ENCODE results near the gene GMEB2.
A peak's percentile ranks its signal among the peaks of the same experiment; 100 is the strongest.
"Not testable (repeated sequence)": the region's sequence is repeated elsewhere in the genome, so short reads cannot be mapped to it uniquely, and the experiment has no call there.

Gene GMEB2

DNA sequence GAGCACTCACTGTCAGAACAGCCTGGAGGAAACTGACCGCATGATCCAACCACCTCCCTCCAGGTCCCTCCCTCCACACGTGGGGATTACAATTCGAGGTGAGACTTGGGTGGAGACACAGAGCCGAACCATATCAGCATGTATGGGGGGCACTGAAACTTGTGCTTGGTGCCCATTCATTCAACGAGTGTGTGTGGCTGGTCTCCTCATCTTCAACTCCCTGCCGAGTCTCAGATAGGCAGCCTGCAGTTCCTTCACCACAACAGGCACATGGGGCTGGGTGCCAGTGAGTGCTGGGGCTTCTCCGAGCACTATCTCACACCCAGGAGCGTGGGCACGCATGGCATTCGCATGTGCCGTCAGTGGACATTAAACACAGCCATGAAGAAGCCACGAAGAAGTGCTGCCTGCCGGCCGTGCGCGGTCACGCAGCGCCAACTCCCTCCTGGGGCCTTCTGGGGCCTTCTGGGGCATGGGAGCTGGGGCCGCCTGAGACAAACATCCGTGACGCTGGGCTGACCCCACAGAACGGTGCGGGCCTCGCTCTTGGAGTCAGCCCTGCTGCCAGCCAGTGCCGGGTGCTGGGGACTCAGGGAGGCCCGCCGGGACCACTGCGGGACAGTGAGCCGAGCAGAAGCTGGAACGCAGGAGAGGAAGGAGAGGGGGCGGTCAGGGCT is 30.5 kb upstream of the GMEB2 start:
- DNase-seq: no peak

DNA sequence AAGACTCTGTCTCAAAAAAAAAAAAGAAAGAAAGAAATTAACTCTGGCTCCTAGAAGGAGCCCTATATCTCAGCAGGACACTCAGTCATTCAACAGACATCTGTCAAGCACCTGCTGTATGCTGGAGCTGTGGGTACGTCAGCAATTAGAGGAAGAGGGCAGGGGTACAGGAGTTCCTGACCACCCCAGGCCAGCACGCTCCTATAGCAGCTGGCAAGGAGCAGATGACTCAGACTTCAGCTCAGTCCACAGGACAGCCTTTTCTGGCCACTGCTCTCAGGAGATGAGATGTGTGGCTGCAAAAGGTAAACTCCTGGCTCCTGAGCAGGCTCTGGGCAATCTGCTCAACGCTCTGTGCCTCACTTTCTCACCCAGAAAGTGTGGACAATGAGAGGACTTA is 29.6 kb upstream of the GMEB2 start:
- no peak for DNase-seq

DNA sequence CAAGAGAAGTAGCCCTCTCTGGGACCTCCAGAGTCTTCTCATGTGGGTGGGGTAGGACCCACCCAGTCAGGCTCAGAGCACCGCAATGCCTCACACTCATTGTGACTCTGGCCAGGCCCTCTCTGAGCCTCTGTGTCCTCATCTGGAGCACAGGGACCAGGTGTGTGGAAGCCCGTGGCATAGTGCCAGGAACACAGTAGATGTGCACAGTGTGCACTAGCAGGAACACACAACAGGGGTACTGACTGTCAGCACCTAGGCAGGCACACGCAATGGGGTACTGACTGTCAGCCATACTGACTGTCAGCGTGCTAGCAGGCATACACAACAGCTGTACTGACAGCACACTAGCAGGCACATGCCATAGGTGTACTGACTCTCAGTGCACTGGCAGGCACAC is 28.3 kb upstream of the GMEB2 start:
- no peak for DNase-seq

DNA sequence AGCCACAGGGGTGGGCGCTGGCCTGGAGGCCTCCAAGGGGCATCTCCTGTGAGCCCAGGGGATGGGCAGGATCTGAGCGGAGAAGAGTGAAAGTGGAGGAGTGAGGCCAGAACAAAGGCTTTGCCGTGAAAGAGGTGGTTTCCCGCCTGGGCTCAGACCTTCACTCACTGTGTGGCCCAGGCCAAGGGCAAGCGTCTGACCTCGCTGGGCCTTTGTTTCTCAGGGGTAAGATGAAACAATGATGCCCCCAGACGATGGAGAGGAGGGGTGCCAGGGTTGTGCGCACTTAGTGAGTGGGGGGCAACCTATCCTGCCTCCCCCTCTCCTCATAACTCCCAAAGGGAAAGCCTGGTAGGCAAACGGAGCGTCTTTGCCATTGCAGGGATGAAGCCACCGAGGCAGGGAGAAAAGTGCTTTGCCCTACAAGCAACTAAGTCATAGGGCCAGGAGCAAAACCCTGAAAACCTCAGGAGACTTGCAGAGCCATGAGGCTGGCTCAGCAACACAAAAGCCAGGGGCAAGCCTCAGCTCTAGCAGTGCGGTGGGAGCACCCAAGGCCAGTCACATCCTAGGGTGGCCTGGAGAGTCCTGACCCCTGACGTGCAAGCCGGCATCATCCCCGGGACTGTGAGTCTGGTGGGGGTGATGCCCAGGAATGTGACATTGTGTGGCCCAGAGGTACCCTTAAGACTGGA is 27.2 kb upstream of the GMEB2 start:
- no peak for DNase-seq

DNA sequence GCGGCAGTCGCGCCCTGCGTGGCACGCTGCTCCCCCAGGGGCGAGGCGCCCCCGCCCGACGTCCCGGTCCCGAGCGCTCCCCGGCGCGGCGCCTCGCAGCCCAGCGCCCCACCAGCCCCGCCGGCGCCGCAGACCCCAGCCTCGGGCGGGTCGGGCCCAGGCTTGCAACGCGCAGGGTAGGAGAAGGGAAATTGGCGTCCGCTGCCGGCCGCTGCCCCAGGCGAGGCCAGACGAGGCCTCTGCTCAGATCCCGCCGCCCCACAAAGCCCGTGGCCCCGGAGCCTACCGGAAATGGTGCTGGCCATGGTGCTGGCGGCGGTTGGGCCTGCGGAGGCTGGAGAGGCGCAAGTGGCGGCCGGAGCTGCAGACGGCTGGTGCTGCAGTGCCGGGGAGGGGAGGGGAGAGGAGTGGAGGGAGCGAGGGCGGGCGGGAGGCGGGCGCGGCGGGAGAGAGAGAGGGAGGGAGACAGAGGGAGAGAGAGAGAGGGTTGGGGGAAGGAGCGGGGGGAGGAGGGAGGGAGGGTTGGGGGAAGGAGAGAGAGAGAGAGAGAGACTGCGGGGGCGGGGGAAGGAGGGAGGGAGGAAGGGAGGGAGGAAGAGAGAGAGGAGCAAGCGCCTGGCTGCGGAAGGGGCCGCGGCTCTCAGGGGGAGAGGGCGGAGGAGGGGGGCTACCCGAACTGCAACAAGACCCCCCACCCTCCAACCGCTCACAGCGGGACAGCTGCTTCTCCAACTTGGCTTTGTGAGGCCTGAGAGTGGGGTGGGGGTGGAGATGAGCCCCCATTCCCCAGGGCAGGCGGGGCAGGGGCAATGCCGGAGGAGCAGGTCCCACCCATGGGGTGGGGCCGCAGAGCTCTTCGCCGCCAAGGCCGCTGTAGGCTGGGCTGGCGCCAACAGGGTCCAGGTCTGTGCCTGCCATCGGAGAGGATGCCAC is 26.4 kb upstream of the GMEB2 start, which contains the start of gene STMN3:
TSS of gene STMN3 (minus strand) at position 384 of the 933 bp plus-strand sequence. CDS start at position 305, 79 bp downstream.
- DNase-seq: peak; percentile 78

DNA sequence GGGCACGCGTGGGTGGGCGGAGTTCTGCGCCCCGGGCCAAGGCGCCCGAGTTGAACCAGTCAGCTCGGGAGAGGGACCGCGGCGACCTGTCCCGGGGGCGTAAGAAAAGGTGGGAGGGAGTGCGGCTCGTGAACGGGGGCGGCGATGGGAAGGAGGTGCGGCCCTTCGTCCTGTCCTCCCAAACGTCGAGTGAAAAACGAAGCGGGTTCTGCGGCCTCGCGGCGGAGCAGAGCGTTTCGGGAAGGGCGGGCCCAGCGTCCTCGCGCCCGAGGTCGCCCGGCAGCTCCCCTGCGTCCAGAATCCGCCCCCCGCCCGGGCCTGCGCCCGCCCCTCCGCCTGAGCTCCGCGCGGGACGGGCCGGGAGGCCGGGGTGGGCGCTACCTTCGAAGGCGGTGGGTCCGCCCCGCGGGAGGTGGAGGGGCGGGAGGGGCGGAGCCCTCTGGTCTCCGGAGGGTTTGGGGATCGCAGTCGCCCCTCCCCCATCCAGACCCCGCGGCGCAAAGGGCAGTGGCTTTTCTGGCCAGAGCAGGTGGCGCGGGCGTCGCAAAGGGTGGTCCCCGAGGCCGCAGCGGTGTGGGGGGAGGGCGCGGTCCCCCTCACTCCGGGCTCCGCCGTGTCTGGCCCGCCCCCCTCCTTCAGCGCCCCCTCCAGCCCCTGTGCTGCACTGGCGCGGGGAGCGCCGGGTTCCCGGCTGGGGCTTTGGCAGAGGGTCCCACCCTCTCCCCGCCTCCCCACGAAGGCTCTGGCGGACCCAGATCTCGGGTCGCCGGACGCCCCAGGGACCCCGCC is 25.5 kb upstream of the GMEB2 start:
- DNase-seq: peak; percentile 48

DNA sequence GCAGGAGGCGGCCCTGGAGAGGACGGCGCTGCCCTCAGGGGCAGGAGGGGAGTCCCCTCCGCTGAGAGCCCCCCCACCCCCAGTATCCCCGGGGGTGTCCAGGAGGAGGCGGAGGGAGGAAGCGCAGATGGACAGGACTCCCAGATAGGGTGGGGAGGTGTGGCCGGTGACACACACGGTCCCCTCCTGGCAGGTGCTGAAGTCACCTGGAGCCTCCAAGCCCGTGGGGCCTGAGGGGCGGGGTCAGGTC is 25.0 kb upstream of the GMEB2 start:
- DNase-seq: no peak

DNA sequence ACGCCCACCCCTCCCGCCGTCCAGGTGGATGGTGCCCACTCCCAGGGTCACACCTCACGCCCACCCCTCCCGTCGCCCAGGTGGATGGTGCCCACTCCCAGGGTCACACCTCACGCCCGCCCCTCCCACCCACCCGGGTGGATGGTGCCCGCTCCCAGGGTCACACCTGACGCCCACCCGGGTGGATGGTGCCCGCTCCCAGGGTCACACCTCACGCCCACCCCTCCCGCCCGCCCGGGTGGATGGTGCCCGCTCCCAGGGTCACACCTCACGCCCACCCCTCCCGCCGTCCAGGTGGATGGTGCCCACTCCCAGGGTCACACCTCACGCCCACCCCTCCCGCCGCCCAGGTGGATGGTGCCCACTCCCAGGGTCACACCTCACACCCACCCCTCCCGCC is 23.6 kb upstream of the GMEB2 start:
- not testable (repeated sequence) for DNase-seq

DNA sequence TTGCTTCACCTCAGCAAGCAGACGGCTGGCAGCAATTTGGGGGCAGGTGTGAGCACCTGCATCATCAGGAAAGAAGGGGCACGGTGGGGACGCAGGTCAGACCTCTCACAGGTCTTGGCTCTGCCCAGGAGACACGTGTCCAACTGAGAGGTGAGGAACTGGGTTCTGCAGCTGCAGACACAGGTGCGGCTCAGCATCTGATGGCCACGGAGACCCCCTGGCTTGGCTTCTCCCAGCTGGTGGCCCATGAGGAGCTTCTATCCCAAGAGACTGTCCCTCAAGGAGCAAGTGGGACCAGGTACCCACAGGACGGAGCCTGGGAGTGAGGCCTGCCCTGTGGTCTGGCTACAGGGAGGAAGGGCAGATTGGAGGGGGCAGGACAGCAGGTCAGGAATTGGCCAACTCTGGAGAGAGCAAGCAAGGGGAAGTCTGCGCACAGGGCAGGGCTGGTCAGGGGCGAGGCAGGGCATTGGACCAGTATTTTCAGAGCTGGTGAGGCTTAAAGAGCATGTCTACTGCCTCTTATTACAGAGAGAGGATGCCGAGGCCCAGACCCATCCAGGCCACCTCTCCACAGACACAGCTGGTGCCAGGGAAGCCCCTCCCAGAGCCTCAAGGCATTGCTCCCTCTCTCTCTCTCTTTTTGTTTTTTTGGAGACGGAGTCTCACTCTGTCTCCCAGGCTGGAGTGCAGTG is 22.1 kb upstream of the GMEB2 start:
- DNase-seq: no peak

DNA sequence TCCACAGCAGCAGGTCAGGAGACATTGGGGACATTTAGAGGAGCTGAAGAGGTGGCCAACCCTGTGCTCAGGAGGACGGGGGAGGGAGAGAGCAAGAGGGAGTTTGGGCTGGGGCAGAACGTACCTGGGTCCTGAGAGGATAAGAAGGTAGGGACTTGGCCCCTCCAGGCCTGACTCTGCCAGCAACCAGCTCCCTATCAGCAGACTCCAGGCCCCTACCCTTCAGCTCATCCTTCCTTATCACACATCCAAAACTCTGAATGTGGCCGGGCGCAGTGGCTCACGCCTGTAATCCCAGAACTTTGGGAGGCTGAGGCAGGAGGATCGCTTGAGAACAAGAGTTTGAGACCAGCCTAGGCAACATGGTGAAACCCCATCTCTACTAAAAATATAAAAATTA is 21.3 kb upstream of the GMEB2 start:
- DNase-seq: no peak

DNA sequence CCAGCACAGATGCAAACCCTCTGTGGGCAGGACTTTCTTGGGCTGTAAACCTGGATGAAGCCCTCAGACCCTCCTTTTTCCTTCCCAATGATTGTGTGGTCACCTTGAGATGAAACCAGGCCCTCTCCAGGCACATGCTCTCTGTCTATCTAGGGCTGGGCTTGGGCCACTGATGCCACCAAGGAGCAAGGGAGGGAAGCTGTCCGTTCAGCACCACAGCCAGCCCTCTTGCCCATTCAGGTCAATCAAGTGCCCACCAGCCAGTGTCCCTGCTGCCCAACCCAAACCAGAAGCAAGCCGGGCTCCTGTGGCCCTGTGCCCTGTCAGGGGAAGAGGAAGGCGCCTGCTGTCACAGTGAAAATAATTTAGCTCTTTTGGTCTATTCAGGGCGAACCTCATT is 18.3 kb upstream of the GMEB2 start:
- DNase-seq: no peak

DNA sequence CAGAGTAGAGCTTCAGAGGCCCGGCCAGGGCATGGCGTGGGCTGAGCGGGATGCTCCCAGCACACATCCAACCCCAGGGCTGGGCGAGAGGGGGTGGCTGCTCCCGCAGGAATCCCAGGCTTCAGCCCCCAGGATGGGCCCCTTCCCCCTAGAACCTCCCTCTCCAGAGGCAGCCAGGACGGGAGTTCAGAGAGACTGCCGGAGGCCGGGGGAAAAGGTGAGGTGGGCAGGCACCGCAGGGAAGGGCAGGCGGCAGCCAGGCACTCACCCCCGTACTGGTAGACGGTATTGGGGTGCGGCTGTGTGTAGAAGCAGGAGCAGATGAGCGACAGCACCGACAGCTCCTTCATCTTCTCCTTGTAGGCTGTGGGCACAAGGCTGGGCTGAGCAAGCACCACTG is 17.0 kb upstream of the GMEB2 start:
- no peak for DNase-seq

DNA sequence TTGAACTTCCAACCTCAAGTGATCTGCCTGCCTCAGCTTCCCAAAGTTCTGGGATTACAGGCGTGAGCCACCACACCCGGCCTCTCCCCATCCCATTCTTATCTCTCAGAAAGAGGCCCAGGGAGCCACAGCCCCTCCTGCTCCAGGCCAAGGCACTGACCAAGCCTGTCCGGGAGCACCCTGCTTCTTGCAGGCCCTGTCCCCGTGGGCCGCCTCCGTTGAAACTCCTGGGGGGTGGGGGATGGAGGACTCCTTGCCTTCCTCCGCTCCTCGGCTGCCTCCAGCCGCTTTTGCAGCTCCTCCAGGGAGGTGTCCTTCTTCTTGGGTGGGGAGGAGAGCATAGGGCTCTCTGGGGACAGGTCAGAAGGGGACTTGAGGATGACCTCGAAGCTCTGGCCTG is 16.6 kb upstream of the GMEB2 start:
- DNase-seq: no peak

DNA sequence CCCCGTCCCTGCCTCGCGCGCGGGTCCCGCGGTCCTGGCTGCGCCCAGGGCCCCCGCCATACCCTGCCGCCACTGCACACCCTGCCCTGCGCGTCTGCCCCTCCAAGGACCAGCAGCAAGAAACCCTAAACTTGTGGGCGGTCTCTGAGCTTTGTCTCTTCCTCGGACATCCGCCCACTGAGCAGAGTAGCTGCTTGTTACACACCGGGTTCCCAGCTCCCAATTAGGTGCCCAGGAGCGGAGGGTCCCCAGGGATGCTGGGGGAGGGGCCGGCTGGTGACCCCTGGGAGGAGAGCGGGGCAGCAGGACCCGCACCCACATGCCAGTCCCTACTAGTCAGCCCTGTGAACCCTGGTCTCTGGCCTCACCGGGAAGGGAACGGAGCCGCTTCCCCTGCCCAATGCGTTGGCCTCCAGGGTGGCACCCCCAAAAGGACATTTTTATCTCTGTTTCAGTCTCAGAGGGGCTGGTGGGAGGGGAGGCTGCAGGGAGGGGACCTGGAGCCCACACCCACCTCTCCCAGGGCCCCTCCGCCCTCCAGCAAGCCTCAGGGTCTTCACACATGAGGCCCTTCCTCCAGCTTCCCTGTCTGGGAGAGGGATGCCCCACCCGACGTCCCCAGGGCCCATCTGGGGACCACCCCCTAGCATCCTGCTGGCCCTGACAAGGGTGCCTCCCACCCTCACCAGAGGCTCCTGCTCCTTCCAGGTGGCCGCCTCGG is 15.8 kb upstream of the GMEB2 start:
- no peak for DNase-seq

DNA sequence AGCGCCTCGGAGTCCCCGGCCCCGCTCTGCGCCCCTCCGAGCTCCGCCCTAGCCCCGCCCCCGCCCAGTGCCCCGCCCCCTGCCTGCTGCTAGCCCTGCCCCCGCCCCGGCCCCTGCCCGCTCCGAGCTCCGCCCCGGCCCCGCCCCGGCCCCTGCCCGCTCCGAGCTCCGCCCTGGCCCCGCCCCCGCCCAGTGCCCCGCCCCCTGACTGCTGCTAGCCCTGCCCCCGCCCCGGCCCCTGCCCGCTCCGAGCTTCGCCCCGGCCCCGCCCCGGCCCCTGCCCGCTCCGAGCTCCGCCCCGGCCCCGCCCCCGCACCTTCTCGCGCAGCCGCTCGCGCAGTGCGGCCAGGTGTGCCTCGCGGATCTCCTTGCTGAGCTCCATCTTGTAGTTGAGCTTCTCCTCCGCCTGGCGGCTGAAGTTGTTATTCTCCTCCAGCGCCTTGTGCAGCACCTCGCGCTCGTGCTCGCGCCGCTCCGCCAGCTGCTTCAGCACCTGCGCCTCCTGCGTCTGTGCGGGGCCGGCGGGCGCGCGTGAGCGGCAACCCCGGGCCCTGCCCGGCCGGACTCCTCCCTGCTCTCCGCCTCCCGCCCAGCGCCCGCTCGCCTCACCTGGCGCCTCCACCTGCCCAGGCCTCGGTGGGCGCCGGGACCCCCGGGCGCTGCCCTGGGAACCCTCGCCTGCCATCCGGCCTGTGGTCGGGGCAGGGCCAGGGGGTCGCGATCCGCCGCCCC is 15.1 kb upstream of the GMEB2 start:
- peak; percentile 97 for DNase-seq

DNA sequence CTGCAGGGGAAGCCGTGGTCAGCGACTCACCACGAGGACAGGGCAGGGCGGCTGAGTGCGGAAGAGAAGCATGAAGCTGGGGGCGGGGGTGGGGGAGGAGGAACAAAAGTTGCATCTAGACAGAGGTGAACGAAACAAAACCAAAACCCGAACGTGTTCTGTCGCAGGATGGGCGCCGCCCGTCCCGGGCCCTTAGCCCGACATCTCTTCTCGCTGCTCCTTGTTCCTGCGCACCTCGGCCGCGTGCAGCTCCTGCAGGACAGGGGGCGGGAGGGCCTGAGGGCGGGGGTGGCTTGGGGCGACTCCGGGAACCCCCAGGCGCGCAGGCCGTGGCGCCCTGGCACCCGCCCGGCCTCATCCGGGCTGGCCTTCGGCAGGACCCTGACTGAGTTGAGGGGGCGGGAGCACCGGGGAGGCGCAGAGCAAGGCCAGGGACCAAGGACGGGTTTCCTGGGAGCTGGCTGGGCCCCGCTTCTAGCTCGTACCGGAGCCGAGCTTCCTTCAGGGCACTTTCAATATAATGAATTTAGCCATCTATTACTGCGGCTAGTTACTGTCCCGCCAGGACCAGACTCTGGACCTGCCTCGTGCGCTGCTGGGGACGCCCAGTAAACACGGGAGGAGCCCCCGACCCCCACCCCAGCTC is 14.4 kb upstream of the GMEB2 start:
- DNase-seq: peak; percentile 62

DNA sequence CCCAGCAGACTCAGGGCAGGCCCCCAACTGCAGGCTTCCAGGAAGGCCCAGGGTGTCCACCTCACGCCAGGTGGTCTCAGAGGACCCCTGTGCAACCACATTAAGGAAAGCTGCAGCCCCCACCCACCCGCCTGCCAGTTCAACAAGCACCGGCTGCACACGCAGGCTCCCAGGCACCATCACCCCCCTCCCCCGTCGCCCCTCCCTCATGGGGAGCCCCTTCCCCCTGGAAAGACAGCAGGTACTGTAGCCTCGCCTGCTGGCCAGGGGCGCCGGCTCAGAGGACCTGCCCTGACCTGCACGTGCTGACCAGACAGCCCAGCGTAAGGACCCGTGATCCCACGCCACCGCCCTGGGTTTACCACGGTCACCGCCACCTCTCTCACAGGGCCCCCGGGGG is 13.8 kb upstream of the GMEB2 start:
- DNase-seq: not testable (repeated sequence)

DNA sequence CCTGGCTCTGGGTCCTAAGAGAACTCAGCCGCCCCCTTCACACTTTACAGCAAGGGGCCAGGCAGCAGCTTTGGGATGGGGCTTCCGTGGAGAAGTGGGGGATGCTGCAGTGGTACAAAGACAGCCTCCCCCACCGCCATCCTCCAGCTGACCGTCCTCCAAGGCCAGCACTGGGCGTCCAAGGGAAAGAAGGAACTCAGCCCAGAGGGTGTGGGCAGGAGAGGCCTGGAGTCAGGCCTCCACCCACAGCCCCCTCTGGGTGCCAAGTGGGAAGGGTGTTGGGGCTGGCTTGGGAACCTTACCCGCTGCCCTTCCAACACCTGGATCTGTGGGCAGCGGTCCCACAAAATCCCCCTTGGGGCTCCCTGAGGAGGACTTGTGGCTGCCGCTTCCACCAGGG is 13.2 kb upstream of the GMEB2 start:
- DNase-seq: no peak

DNA sequence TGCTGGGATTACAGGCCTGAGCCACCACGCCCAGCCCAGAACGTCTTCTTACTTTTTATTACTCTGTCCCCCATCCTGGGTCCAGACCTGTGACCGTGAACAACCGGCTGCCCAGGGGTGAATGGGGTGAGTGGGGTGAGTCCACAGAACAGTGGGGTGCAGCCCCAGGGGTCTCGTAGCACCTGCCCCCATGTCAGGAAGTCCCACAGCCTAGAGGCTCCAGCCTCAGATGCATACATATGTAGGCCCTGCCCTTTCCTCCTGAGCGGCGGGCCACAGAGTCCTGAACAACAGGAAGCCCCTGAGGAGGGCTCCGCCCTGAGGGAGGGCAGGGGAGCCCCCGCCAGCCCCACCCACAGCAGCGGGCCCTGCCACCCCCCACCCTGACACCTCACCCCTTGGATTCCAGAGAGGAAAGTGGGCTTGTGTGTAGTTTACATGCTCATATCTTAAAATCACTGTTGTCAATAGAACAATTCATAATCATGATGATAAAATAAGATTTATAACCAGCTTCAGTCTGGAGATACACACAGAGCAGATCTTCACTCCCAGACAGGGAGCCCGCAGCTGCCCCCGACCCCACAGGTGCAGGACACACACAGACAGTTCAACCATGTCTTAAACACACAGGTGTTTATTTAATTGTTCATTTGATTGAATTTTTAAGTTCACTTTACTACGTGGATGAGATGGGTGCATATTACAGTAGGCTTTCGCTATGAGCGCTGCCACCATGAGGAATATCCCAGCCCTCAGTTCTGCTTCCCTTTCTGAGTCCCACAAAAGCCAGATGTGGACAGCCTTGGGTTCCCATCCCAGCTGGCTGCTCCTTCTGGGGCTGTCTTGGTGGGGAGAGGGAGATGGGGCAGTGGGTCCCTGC is 12.4 kb upstream of the GMEB2 start:
- DNase-seq: peak; percentile 75

Measured in CD4-positive, alpha-beta T cell treated with Interleukin-21 for 1 hour (primary cell).